ENCODE measurements around the gene FBXW11.
"Not testable (repeated sequence)": the region's sequence is repeated elsewhere in the genome, so short reads cannot be mapped to it uniquely, and the experiment has no call there.

Gene FBXW11

DNA sequence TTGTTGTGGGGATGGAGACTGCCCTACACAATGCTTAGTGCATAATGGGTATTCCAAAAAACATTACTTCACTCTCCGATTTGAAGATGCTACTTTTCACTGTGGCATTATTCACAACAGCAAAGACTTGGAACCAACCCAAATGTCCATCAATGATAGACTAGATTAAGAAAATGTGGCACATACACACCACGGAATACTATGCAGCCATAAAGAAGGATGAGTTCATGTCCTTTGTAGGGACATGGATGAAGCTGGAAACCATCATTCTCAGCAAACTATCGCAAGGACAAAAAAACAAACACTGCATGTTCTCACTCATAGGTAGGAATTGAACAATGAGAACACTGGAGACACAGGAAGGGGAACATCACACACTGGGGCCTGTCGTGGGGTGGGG is 90.7 kb downstream of the FBXW11 start:
- not testable (repeated sequence) for H3K27ac Mint-ChIP-seq; H3K4me3 Mint-ChIP-seq; H3K9me3 Mint-ChIP-seq; DNase-seq; ATAC-seq (replicated peaks); H3K27me3 Mint-ChIP-seq
- Mint-ChIP-seq H3K36me3 (peaks cover 22 to 31% of the 10 kb centered on the region in 2 donors), H3K4me1 (peaks cover 47 to 87% of the 10 kb centered on the region in 2 donors)

DNA sequence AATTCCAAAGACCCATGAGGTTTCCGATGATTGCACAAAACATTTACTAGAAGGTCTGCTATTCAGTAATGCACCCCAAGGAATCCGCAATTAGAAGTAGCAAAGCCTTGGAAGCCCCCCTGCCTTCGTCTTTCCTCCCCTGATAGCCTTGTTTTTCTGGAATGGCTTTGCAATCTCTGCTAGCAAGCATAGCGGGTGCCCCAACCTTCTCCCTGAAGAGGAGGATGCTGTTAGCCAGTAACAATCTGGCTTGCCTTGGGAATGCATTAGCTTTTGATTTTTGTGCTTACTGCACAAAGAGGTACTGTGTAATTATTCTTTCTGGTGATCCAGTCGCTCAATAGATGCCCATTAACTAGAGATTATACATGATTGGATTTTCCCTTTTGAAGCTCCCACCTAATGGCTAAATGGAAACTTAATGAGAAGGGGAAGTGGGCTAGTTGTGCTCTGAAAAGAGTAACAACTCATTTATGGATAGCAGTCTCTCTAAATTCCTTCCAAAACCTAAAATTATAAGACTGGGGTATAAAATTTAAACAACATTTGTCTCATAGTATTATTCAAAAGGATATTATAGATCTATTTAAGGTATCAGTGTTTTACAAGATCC is 91.6 kb downstream of the FBXW11 start:
- Mint-ChIP-seq H3K4me1 (peaks cover 45 to 79% of the 10 kb centered on the region in 2 donors), H3K36me3 (peaks cover 22 to 31% of the 10 kb centered on the region in 2 donors), H3K27me3 (no peaks in the 10 kb centered on the region), H3K27ac (peak overlapping the region; percentile 85), H3K4me3 (no peak overlapping the region), H3K9me3 (peaks cover 0 to 4% of the 10 kb centered on the region in 2 donors)
- DNase-seq (no peak), ATAC-seq (replicated peaks) (peak; percentile 60 to 74)

DNA sequence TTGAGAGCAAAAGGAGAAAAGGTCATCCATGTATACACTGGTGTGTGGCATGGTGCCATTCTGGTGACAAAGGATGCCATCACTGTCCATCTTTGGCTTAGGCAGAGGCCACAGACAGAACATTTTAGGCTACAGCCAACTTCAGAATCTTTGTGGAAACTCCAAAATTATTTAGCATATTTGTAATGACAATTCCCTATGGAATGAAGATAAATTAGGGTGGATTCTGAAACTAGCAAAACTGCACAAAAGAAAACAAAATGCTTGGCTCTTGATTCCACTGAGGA is 92.5 kb downstream of the FBXW11 start:
- Mint-ChIP-seq H3K4me1 (peaks cover 40 to 70% of the 10 kb centered on the region in 2 donors), H3K27ac (peak overlapping the region; percentile 85), H3K4me3 (no peak overlapping the region), H3K36me3 (peaks cover 22 to 36% of the 10 kb centered on the region in 2 donors), H3K27me3 (no peaks in the 10 kb centered on the region), H3K9me3 (peaks cover 0 to 4% of the 10 kb centered on the region in 2 donors)
- ATAC-seq (replicated peaks) (no peak), DNase-seq (no peak)

DNA sequence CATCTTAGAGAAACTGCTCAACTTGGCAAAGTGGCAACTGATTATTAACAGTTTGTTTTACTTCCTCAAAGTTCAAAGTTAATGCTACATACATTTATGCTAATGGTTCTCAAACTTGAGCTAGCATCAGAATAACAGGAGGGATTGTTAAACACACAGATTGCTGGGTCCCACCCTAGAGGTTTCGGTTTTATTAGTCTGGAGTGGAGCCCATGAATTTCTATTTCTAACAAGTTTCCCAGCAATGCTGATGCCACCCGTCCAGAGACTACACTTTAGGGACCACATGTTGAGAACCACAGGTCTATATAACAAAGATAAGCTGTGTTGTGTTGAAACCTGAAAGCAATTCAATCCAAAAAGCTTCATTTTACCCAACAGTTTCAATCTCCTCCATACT is 95.3 kb downstream of the FBXW11 start:
- Mint-ChIP-seq H3K27ac (no peak overlapping the region), H3K9me3 (peaks cover 0 to 1% of the 10 kb centered on the region in 2 donors)

DNA sequence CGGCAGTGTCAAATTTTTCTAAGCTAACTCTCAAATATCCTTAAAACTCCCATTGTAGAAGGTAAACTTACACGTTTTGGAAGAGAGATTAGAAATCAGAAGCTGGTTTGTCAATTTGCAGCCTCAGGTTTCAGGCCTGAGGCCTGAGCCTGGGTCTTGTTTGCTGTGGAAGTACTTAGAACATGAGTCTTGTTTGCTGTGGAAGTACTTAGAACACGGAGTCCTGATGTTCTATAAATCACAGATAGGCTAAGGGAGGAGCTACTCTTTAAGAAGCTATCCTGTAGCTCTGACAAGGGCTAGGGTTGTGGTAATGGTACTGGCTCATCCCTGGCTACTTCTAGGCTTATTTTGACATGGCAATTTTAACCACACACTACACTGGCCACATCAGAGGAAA is 97.8 kb downstream of the FBXW11 start:
- no peak overlapping the region for H3K27ac Mint-ChIP-seq
- no peak for DNase-seq
- H3K4me1 Mint-ChIP-seq, result peaks cover 31 to 70% of the 10 kb centered on the region in 2 donors
- H3K36me3 Mint-ChIP-seq, result peaks cover 16 to 22% of the 10 kb centered on the region in 2 donors
- no peaks in the 10 kb centered on the region for H3K9me3 Mint-ChIP-seq
- no peaks in the 10 kb centered on the region for H3K27me3 Mint-ChIP-seq
- no peak for ATAC-seq (replicated peaks)
- H3K4me3 Mint-ChIP-seq, result no peak overlapping the region

More for the DNA sequence above, 95.3 kb downstream of the FBXW11 start:
- peaks cover 42 to 75% of the 10 kb centered on the region in 2 donors for H3K4me1 Mint-ChIP-seq
- no peak overlapping the region for H3K4me3 Mint-ChIP-seq
- peaks cover 22 to 34% of the 10 kb centered on the region in 2 donors for H3K36me3 Mint-ChIP-seq
- no peaks in the 10 kb centered on the region for H3K27me3 Mint-ChIP-seq
- no peak for ATAC-seq (replicated peaks)
- DNase-seq, result no peak

DNA sequence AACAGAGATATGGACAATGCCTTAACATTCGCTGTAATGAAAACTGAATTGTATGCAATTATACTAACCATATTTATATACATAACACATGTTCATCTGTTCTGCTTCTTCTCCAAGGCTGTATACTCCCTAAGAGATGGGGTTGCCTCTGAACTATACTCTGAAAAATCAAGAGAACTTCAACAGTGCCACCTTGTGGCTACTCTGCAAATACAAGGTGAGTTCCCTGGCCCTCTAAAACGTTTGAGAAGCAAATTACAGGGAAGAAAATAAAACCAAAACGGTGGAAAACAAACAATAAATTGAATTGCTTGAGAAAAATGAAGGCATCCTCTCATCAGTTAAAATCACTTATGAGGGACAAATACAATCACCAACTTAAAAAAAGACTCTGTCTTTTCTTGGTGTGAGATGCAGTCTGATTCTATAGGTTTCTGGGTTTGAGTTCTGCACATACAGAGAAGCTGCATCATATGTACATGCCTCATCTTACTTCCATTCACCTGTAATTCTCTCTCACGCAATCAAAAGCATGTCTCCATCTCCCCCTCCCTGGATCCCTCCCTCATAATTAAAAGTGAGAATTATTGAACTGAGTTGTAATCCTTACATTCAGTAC is 98.6 kb downstream of the FBXW11 start:
- Mint-ChIP-seq H3K4me1 (peaks cover 29 to 71% of the 10 kb centered on the region in 2 donors), H3K9me3 (no peaks in the 10 kb centered on the region), H3K27ac (peak overlapping the region; percentile 39), H3K27me3 (no peaks in the 10 kb centered on the region), H3K4me3 (no peak overlapping the region), H3K36me3 (peaks cover 22 to 26% of the 10 kb centered on the region in 2 donors)
- DNase-seq (peak; percentile 23), ATAC-seq (replicated peaks) (peak; percentile 80 to 81)

DNA sequence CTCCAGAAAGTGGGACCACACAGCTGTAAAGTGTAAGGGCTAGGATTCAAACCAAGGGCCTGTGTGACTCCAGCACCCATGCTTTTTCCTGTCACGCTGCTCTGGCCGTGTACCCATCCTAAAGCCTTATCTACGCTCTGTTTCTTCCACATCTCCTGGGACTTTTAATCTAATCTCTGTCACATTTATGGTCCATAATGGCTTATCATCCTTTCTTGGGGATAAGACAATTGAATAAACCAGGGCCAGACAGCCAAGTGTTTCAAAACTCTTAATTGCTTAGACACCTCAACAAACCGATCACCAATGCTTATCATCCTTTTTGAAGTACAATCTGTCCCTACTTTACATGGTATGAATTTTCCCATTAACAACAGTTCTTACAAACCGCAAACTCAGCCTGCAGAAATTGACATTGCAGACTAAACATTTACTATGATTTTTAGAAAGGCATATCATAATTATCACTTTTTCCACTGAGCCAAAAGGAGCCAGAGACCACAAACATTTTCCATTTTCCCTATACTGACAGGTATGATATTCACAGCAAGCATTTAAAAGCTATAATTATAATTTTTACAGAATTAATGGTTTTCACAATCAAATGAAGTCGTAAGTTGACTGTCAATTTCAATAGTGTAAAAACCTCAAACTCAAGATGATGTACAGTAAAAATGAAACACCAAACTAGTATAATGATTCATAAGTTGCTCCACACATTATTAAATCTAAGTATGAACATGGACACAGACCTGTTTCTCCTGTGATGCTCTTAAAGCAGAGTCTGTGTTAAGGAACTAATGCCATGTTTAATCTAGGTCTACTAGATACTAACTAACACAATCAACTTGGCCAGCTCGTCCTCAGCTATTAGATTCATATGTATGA is 99.5 kb downstream of the FBXW11 start:
- H3K36me3 Mint-ChIP-seq, result peaks cover 22 to 29% of the 10 kb centered on the region in 2 donors
- peaks cover 28 to 72% of the 10 kb centered on the region in 2 donors for H3K4me1 Mint-ChIP-seq
- peak overlapping the region in 1 of 2 donors; percentile 16 for H3K4me3 Mint-ChIP-seq
- peak overlapping the region; percentile 89 for H3K27ac Mint-ChIP-seq
- DNase-seq, result no peak
- no peaks in the 10 kb centered on the region for H3K27me3 Mint-ChIP-seq
- peak; percentile 79 to 81 for ATAC-seq (replicated peaks)
- no peaks in the 10 kb centered on the region for H3K9me3 Mint-ChIP-seq

DNA sequence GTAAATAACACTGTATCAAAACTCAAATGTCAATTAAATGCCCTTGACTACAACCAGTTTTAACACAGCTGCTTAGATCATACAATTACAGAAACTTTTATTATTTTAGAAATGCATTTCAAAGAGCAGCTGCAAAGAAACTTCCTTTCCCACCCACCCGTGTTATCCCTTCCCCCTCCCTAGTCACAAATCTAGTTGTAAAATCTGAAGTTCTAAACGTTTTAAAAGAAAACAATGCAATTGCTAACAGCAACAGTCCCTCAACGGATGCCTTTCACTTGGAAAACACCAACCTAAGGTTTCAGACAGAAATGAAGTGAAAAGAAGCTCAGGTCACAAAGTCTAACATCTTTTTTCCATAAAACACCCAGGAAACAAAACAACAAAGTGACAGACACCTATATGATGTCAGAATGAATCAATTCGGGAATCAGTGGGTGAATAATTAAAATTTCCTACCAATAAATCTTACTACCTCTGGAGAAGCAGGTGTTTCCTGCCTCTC is 100.3 kb downstream of the FBXW11 start:
- Mint-ChIP-seq H3K4me3 (peak overlapping the region in 1 of 2 donors; percentile 16), H3K27ac (peak overlapping the region; percentile 83), H3K4me1 (peaks cover 23 to 63% of the 10 kb centered on the region in 2 donors), H3K36me3 (peaks cover 18 to 29% of the 10 kb centered on the region in 2 donors), H3K9me3 (no peaks in the 10 kb centered on the region), H3K27me3 (no peaks in the 10 kb centered on the region)
- ATAC-seq (replicated peaks), result peak in 1 of 2 donors; percentile 15
- no peak for DNase-seq

DNA sequence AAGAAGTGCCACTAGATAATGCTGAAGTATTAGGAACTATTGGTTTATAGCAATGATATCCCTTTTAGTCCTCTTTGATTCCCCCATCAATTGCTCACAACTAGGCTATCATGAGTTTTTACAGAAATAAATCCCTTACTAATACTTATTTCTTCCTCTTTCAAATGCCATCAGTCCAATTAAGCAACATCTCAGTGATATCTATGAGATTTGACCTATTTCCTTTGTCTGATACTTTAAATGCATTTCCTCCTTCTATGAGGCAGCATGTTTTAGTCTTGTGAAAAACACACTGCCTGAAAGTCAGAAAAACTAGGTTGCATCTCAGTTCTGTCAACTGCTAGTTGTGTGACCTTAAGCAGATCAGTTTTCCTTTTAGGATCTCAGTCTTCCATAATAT is 101.6 kb downstream of the FBXW11 start:
- no peaks in the 10 kb centered on the region for H3K27me3 Mint-ChIP-seq
- no peak overlapping the region for H3K27ac Mint-ChIP-seq
- H3K4me1 Mint-ChIP-seq, result peaks cover 23 to 61% of the 10 kb centered on the region in 2 donors
- no peak for DNase-seq
- ATAC-seq (replicated peaks), result no peak
- H3K4me3 Mint-ChIP-seq, result no peak overlapping the region
- no peaks in the 10 kb centered on the region for H3K9me3 Mint-ChIP-seq
- peaks cover 22 to 40% of the 10 kb centered on the region in 2 donors for H3K36me3 Mint-ChIP-seq

DNA sequence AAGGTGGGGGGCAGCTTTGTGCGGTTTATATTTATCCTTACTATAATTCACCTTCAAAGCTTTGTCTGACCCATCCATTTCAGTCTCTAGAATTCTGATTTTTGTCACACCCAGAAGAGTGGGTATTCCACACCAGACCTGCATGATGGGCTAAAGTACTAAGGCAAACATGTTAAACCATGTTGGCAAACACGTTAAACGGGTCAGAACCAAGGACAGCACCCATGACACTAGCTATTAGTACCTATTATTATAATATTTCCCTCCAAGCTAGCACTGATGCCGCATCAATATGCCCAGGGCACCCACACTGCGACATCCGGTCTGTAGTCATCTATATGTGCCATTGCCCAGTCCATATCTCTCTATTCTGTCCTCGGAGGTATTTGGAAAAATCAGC is 104.7 kb downstream of the FBXW11 start:
- ATAC-seq (replicated peaks) (no peak), DNase-seq (no peak)
- Mint-ChIP-seq H3K9me3 (no peaks in the 10 kb centered on the region), H3K36me3 (peaks cover 23 to 38% of the 10 kb centered on the region in 2 donors), H3K4me1 (peaks cover 19 to 46% of the 10 kb centered on the region in 2 donors), H3K27ac (no peak overlapping the region), H3K4me3 (no peak overlapping the region), H3K27me3 (no peaks in the 10 kb centered on the region)

DNA sequence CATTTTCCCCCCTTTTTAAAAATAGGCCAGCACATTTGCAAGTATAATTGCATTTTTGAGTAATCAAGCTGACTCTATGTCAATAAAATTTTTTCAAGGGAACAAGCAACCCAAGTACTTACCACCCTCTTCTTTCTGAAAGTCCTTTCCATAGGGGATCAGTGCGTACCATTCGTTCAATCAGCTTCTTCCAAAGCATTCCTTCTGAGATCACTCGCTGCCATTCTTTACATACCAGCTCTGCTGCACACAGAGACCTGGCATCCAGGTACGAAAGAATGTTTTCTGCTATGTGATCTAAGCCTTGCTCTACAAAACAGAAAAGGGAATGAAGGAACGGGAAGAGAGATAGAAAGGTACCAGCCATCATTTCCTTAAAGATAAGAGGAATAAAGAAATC is 106.6 kb downstream of the FBXW11 start:
- ATAC-seq (replicated peaks) (no peak), DNase-seq (no peak)
- peaks cover 12 to 32% of the 10 kb centered on the region in 2 donors for H3K4me1 Mint-ChIP-seq
- H3K4me3 Mint-ChIP-seq, result no peak overlapping the region
- H3K27me3 Mint-ChIP-seq, result no peaks in the 10 kb centered on the region
- H3K36me3 Mint-ChIP-seq, result peaks cover 23 to 41% of the 10 kb centered on the region in 2 donors
- H3K9me3 Mint-ChIP-seq, result no peaks in the 10 kb centered on the region
- no peak overlapping the region for H3K27ac Mint-ChIP-seq

DNA sequence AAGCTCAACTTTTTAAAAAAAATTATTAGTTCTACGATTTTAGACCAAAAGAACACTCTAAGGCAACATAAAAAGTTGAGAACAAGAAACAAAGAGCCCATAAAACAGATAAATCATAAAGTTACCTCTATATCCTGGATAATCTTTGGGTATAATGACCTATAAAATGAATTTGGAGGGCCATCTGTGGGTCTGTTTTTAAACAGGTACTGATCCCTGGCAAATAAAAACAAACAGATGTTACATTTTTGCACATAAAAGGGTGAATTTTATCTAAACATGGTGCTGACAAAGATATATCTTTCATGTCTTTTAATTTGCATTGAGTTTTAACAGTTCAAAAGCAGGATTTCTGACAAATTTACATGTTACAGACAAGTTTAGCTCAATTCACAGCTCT is 107.6 kb downstream of the FBXW11 start:
- Mint-ChIP-seq H3K4me1 (peaks cover 12 to 29% of the 10 kb centered on the region in 2 donors), H3K27me3 (no peaks in the 10 kb centered on the region), H3K9me3 (no peaks in the 10 kb centered on the region), H3K4me3 (no peak overlapping the region), H3K36me3 (peaks cover 21 to 40% of the 10 kb centered on the region in 2 donors), H3K27ac (no peak overlapping the region)
- no peak for ATAC-seq (replicated peaks)
- DNase-seq, result no peak

DNA sequence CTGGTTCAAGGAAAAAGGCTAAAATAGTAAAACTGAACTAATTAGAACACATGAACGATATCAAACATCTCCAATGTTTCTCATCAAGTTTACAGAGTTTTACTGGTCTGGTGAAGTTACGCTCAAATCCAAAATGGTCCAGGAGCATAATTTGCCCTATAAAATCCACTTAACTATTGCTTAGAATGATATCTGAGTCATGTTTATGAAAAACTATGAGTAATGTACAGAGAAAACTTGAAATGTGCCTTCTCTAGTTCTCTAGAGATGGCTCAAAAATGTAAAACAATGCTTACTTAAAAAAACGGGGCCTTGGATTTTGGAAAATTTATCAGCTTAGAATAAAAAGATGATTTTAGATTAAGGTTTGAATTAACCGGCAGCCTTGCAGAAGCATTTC is 108.1 kb downstream of the FBXW11 start:
- H3K4me3 Mint-ChIP-seq, result no peak overlapping the region
- peaks cover 10 to 24% of the 10 kb centered on the region in 2 donors for H3K4me1 Mint-ChIP-seq
- peaks cover 19 to 38% of the 10 kb centered on the region in 2 donors for H3K36me3 Mint-ChIP-seq
- DNase-seq (no peak), ATAC-seq (replicated peaks) (no peak)
- no peaks in the 10 kb centered on the region for H3K27me3 Mint-ChIP-seq
- H3K9me3 Mint-ChIP-seq, result no peaks in the 10 kb centered on the region
- no peak overlapping the region for H3K27ac Mint-ChIP-seq

DNA sequence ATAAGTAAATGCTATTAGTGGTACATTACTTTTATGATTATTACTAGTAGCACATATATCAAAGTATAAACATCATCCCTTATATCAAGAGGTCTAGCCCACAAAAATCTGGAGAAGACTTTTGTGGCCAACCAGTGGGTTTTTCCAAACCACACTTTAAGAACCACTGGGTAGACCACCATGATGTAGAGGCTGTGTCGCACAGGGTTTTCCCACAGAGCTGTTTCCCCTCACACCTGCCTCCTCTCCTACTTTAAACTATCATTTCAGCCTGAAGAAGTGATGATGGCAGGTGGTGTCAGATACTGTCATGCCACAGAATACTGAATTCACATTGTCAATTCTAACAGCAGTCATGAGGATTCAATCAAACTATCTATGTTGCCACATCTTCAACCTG is 109.2 kb downstream of the FBXW11 start:
- peaks cover 6 to 12% of the 10 kb centered on the region in 2 donors for H3K4me1 Mint-ChIP-seq
- H3K36me3 Mint-ChIP-seq, result peaks cover 14 to 29% of the 10 kb centered on the region in 2 donors
- ATAC-seq (replicated peaks) (peak; percentile 36 to 64), DNase-seq (no peak)
- H3K27ac Mint-ChIP-seq, result no peak overlapping the region
- H3K27me3 Mint-ChIP-seq, result no peaks in the 10 kb centered on the region
- no peak overlapping the region for H3K4me3 Mint-ChIP-seq
- H3K9me3 Mint-ChIP-seq, result no peaks in the 10 kb centered on the region
